HG03060 (cell line): Measurements from ENCODE around the gene TTLL11.
"Not testable (repeated sequence)": the region's sequence is repeated elsewhere in the genome, so short reads cannot be mapped to it uniquely, and the experiment has no call there.

Experiments
- ATAC-seq: cut with Tn5 transposase; IDR thresholded peaks from one replicate; pipeline ENCODE4 v1.9.1; 2021; ENCODE audit warnings: low read depth, moderate number of reproducible peaks; ENCODE audit not compliant: unreplicated experiment

The TTLL11 gene

GRCh38 chr9:122085260-122085659 is 7.8 kb downstream of the TTLL11 start:
- no peak for ATAC-seq

GRCh38 chr9:122084026-122084675 is 9.0 kb downstream of the TTLL11 start:
- ATAC-seq, result no peak

GRCh38 chr9:122080986-122081385 is 12.1 kb downstream of the TTLL11 start:
- no peak for ATAC-seq

DNA sequence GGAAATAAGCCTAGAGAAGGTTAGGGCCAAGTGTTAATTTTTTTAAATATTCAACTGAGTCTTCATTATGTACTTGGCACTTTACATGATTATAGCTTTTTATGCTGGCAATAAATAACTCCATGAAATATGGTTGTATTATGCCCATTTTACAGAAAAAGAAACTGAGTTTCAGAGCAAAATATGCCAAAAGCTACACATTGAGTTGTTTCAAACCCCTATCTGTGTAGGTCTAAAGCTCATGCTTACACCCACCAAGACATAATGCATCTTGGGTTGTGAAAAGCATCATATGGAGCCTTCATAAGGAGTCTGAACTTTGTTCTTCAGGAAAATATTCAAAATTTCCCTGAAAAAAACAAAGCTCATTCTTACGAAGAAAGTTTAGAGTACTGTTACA is 14.6 kb downstream of the TTLL11 start:
- ATAC-seq, result no peak

DNA sequence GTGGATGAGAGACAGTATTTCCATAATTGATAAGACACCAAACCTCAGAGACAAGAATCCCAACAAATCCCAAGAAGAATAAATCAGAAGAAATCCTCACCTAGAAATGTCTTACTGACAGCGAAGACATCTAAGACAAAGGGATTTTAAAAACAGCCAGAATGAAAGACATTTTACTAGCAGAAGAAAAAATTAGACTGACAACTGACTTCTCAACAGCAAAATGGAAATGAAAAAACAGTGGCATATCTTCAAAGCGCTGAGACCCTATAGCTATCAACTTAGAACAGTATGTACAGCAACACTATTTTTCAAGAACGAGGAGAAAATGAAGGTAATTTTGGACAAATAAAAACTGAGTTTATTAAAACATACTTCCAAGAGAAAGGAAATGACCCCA is 16.3 kb downstream of the TTLL11 start:
- no peak for ATAC-seq

GRCh38 chr9:122076117-122076516 is 17.0 kb downstream of the TTLL11 start:
- ATAC-seq, result no peak

DNA sequence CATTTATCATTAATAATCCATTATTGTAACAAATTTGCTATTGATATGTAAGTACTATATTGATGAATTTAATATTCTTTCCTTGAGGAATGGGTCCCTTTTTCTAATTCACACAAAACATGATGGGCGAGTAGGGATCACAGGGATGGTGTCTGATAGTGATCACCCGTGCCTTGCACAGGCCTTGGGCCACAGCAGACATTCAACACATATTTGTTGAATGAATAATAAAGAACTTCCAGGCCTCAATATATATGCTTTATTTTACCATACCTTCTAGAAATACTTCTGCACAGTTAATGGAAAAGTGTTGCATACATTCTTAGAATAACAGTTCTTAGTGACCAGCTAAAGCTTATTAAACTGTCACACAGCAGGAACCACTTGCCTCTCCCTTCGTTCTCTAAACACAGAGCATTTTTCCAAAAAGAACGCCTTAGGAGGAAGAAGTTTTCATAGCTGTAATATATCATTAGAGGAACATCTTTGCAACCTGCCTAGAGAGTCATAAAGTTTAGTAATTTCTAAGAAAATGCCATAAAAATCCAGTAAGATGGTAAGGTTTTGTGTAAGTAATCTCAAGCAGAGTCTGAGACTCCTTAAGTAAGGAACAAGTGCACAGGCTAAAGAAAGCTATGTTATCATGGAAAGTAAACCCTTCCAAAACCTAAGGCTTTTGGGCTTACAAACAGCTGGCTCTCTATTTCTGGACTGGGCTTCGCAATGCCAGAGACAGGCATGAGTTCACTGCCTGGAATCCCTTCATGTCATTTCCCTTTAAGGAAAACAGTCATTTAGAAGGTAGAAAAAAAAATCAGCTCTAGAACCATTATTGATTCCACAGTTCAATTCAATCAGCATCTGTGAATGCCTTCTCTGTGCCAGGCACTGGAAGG is 17.7 kb downstream of the TTLL11 start:
- ATAC-seq, result no peak

GRCh38 chr9:122071715-122072114 is 21.4 kb downstream of the TTLL11 start:
- no peak for ATAC-seq

GRCh38 chr9:122070728-122071515 is 22.2 kb downstream of the TTLL11 start:
- no peak for ATAC-seq

DNA sequence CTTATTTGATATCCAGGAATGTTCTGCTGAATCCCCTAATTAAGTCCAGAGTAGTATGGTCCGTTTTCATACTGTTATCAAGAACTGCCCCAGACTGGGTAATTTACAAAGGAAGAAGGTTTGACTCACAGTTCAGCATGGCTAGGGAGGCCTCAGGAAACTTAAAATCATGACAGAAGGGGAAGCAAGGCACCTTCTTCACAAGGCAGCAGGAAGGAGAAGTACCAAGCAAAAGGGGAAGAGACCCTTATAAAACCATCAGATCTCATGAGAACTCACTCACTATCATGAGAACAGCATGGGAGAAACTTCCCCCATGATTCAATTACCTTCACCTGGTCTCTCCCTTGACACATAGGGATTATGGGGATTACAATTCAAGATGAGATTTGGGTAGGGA is 26.4 kb downstream of the TTLL11 start:
- ATAC-seq, result not testable (repeated sequence)

DNA sequence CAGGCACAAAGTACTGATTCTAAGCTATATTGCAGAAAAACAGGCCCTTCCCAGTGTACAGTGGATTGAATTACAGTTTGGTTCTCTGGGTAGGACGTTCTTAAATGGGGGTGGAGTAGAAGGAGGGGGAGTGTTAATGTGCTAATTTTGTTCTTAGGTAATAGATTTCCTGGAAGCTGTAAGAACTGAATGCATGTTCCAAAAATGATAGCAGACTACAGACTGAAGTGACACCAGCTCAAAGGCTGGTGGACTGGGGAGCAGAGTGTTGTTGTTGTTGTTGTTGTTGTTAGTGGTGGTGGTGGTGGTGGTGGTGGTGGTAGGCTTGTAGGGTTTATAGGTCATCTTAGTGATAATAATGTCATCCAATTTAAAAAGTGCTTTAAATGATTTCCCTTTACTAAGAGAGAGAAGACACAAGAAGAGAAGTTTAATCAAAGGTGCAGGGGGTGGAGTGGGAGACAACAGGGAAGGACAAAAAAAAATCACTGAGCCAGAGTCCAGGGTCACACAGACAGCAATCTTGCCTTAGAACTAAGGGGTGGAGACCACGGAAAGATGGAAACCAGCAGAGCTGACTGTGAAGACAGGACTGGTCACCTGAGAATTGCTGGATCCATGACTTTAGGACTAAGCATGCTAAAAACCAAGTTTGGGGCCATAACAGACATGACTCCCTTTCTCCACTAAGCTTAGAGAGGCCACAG is 27.0 kb downstream of the TTLL11 start:
- ATAC-seq, result no peak

DNA sequence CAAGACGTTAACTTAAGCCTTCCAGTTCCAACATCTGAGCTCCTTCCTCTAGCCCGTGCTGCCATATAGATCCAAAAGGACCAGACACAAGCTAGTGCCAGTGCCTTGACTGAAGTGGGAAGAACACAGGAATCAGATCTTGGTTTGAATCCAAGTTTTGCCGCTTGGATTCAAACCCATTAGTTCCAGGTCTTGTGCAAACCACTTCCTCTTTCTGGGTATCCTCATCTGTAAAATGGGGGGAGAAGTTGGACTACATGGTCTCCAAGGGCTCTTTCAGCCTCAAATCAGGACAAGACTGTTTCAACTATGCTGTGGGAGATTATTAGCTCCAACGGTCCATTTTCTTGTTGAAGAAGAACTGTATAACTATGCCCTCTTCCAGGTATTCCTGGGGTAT is 32.6 kb downstream of the TTLL11 start:
- no peak for ATAC-seq

DNA sequence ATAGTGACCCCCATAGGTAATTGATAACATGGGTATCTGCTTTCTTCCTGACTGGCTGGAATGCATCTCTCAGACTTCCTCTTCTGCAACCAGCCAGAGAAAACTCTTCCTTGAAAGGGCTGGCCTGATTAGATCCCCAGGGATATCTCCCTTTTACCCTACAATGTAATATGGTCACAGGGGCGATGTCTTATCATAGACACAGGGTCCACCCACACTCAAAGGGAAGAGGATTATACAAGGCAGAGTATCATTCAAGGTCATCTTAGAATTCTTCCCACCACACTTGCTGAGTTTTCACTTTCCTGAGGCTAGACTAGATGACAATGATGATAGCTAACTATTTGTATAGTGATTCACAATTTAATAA is 33.2 kb downstream of the TTLL11 start:
- ATAC-seq, result no peak

DNA sequence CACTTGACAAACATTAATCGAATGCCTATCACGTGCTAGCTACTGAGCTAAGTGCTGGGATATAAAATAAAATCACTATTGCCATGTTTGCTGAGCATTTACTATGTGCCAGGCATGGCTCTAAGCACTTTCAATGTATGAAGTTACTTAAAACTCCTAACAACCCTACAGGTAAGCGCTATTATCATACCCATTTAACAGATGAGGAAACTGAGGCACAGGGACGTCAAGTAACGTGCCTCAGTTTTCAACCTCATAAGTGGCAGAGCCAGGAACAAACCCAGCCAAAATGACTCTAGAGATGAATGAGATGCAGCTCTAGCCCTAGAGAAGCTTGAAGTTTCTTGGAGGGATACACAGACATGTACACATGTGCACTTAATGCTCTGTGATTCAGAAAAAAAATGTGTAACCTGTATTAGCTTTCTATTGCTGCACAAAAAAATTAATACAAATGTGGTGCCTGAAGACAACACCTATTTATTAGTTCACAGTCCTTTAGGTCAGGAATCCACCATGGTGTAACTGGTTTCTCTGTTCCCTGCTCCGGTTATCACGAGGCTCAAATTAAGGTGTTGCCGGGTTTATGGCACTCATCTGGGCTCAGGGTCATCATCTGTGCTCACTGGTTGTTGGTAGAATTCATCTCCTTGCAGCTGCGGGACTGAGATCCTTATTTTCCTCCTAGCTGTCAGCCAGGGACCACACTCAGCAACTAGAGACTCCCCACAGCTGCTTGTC is 33.7 kb downstream of the TTLL11 start:
- no peak for ATAC-seq

- ATAC-seq, result no peak
Measured at GRCh38 chr9:122058709-122059108, 34.4 kb downstream of the TTLL11 start.

GRCh38 chr9:122058051-122058450 is 35.1 kb downstream of the TTLL11 start:
- ATAC-seq, result no peak

DNA sequence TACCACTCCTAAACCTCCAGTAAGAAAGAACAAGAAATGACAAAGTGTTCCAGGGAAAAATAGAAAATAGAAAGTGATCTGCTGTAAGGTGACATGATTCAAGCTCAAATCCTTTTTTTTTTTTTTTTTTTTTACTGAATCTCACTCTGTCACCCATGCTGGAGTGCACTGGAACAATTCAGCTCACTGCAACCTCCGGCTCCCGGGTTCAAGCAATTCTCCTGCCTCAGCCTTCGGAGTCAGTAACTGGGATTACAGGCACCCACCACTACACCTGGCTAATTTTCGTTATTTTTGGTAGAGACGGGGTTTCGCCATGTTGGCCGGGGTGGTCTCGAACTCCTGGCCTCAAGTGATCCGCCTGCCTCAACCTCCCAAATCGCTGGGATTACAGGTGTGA is 35.9 kb downstream of the TTLL11 start:
- ATAC-seq, result no peak

GRCh38 chr9:122056484-122056883 is 36.6 kb downstream of the TTLL11 start:
- ATAC-seq, result no peak

- no peak for ATAC-seq
Measured at GRCh38 chr9:122055701-122056100, 37.4 kb downstream of the TTLL11 start.
